ENCODE measurements around the gene FGFR2.

DNA sequence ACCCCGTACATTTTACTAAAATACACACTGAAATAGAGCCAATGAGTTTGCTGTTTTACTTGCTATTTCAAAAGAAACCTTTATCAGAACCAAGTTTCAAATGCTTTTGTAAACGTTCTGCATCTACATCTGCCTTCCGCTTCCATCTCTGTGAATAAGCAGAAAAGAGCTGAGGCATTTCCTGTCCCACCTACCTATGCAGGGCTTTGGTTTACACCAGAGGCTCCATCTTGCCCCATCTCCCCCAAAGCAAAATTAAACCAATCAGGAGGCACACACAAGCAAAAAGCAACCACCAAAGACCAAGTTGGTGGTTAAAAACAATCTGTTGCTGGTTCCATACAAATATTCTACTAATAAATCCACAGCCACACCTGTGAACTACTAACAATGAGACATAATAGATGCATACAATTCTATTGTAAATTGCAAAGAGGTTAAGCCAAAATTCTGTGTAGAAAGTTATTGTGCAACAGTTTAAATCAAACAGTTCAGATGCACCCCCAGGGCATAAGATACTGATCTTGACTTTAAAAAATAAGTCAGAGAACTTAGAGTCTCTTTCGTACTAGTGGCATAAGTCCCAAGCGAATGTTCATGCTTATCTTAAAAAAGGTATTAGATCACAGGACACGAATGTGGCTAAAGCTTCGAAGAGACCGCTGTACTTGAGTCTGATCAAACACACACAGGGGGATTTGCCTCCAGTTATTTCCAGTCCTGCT is 83.9 kb downstream of the FGFR2 start:
- TF ChIP-seq POLR2A (IDR thresholded peaks at IDR 0.05), result no peak
- TF ChIP-seq, protein P1, sequence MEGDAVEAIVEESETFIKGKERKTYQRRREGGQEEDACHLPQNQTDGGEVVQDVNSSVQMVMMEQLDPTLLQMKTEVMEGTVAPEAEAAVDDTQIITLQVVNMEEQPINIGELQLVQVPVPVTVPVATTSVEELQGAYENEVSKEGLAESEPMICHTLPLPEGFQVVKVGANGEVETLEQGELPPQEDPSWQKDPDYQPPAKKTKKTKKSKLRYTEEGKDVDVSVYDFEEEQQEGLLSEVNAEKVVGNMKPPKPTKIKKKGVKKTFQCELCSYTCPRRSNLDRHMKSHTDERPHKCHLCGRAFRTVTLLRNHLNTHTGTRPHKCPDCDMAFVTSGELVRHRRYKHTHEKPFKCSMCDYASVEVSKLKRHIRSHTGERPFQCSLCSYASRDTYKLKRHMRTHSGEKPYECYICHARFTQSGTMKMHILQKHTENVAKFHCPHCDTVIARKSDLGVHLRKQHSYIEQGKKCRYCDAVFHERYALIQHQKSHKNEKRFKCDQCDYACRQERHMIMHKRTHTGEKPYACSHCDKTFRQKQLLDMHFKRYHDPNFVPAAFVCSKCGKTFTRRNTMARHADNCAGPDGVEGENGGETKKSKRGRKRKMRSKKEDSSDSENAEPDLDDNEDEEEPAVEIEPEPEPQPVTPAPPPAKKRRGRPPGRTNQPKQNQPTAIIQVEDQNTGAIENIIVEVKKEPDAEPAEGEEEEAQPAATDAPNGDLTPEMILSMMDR (IDR thresholded peaks at IDR 0.05), result no peak

Measured in heart left ventricle (tissue), 13 donors.